H1 (cell line): ENCODE results near the gene ACTBL2. TPM values are rescaled to one million over a fixed set of nuclear protein-coding genes. Genes with fewer than 3 reads are reported as not detected.

Experiments
- ASH2L ChIP-seq: fragments of 200-600, 300-600 bp; sonication (generic); IDR thresholded peaks from one replicate; pipeline ENCODE4 v1.7.1; 2017; ENCODE audit warnings: low read length
- CHD2 ChIP-seq: IDR thresholded peaks from 2 replicates; pipeline ENCODE4 v1.6.1; 2012; ENCODE audit warnings: low read length, improper control_type of control experiment
- CTCF ChIP-seq, 3 experiments: IDR thresholded peaks; 1 replicate in 2 of 3; 2 replicates in 1 of 3; pipeline versions ENCODE4 v1.5.1 to v1.6.1; 2011; ENCODE audit warnings: low read length in 3 of 3, mild to moderate bottlenecking in 3 of 3, inconsistent platforms in 2 of 3, low read depth in 1 of 3, moderate library complexity in 1 of 3; ENCODE audit not compliant: insufficient read depth in 1 of 3; ENCODE audit errors: control extremely low read depth in 1 of 3
- GTF2F1 ChIP-seq: IDR thresholded peaks from 2 replicates; pipeline ENCODE4 v1.6.1; 2012; ENCODE audit warnings: low read depth, low read length, improper control_type of control experiment, borderline replicate concordance
- KDM4A ChIP-seq: IDR thresholded peaks from one replicate; pipeline ENCODE4 v1.7.1; 2012; ENCODE audit warnings: low read depth, mild to moderate bottlenecking, moderate library complexity, low read length, inconsistent platforms; ENCODE audit not compliant: severe bottlenecking
- RXRA ChIP-seq: IDR thresholded peaks from 2 replicates; pipeline ENCODE4 v1.6.1; 2011; ENCODE audit warnings: low read depth, mild to moderate bottlenecking, low read length, moderate library complexity; ENCODE audit not compliant: insufficient read depth
- SAP30 ChIP-seq: fragments of 300-600 bp; sonication (generic); IDR thresholded peaks from 2 replicates; pipeline ENCODE4 v1.7.1; 2012; ENCODE audit warnings: low read length, moderate library complexity, mild to moderate bottlenecking, inconsistent platforms; ENCODE audit not compliant: insufficient read depth, insufficient replicate concordance
- SP2 ChIP-seq: IDR thresholded peaks from 2 replicates; pipeline ENCODE4 v1.6.1; 2012; ENCODE audit warnings: mild to moderate bottlenecking, low read length, inconsistent platforms
- TEAD4 ChIP-seq: IDR thresholded peaks from 2 replicates; pipeline ENCODE4 v1.6.1; 2012; ENCODE audit warnings: low read depth, low read length, inconsistent platforms, mixed read lengths
- polyA plus RNA-seq, 7 experiments: library from polyadenylated mRNA; depleted of rRNA in 3 of 7; stranded (reverse) in 5 of 7; unstranded in 2 of 7; fragments of >200 nt in 5 of 7; fragments of 200-250 nt in 2 of 7; gene quantifications; 1 replicate in 5 of 7; 2 replicates in 1 of 7; 4 replicates in 1 of 7; pipeline versions ENCODE4 v1.2.1 to v1.2.3, GENCODE V29; 2011 to 2013; ENCODE audit warnings: missing spikeins in 2 of 7, mixed read lengths in 2 of 7
- total RNA-seq: library from RNA; stranded (reverse); fragmentation: NEBNext Ultra II Directional; extraction: Animal tissue kit (Norgen Biotek cat#: 25700); gene quantifications from 2 replicates; pipeline ENCODE4 v1.2.1, GENCODE V29; 2021

The ACTBL2 gene
- total and polyA plus RNA-seq, 2 of the 8 experiments (the other 6 are each of a cell fraction or from before 2014, with no cell fraction given): not detected

DNA sequence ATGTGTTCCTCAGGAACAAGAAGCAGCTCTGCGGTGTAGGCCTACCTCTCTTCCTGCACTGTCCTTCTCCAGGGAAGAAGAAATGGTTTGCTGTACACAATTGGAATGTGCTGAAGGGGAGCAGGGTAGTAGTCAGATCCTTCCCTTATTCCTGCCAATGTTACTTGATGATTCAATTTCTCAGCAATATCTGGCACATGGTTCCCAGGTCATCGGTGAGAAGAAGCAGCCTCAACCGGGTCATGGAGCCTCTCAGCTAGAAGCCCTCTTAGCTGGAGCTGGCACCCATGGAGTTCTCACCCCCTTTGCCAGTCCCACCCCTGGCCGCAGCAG lies 36.9 kb downstream of the ACTBL2 start (continued):
- TF ChIP-seq CTCF (IDR thresholded peaks at IDR 0.05; ENCODE audit: control extremely low read depth in 1 of 3, insufficient read depth in 1 of 3, low read depth in 1 of 3, low read length in 3 of 3): no peak
- TF ChIP-seq CHD2: no peak
- no peak for TF ChIP-seq SAP30
- no peak for TF ChIP-seq GTF2F1
- no peak for TF ChIP-seq TEAD4
- no peak for TF ChIP-seq ASH2L
- TF ChIP-seq KDM4A: no peak
- no peak for TF ChIP-seq SP2
- TF ChIP-seq RXRA: no peak
